GM18499 (cell line): Measurements from ENCODE around the gene SLCO4A1.
"Not testable (repeated sequence)": the region's sequence is repeated elsewhere in the genome, so short reads cannot be mapped to it uniquely, and the experiment has no call there.

Source experiments
- ATAC-seq: cut with Tn5 transposase; IDR thresholded peaks from one replicate; pipeline ENCODE4 v1.9.1; 2021; ENCODE audit warnings: moderate number of reproducible peaks; ENCODE audit not compliant: insufficient read depth, unreplicated experiment

The SLCO4A1 gene

GRCh38 chr20:62621251-62622110, 20.8 kb upstream of the SLCO4A1 start:
- no peak for ATAC-seq

DNA sequence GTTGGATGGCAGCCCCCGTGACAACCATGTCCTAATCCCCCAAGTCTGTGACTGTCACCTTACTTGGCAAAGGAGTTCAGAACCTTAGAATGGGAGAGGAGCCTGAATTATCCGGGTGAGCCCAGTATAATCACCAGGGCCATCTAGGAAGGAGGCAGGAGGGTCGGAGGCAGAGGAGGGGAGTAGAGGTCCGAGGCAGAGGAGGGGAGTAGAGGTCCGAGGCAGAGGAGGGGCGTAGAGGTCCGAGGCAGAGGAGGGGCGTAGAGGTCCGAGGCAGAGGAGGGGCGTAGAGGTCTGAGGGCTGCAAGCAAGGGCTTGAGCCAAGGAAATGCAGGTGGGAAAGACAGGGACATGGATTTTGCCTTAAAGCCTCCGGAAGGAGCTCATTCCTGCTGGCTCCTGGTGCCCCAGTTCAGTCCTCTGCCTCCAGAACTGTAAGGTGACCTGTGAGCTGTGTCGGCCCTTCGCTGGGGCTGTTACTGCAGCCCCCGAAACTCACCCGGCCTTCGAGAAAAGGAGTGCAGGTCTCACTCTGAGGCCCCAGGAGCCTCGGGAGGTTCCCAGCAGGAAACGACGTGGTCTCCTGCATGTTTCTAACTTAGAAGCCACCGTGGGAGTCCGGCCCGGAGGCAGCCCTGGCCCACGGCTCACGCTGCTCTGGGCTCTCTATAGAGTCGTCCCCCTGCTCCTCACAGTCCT, 20.0 kb upstream of the SLCO4A1 start:
- no peak for ATAC-seq

GRCh38 chr20:62622877-62623487, 19.3 kb upstream of the SLCO4A1 start:
- no peak for ATAC-seq

DNA sequence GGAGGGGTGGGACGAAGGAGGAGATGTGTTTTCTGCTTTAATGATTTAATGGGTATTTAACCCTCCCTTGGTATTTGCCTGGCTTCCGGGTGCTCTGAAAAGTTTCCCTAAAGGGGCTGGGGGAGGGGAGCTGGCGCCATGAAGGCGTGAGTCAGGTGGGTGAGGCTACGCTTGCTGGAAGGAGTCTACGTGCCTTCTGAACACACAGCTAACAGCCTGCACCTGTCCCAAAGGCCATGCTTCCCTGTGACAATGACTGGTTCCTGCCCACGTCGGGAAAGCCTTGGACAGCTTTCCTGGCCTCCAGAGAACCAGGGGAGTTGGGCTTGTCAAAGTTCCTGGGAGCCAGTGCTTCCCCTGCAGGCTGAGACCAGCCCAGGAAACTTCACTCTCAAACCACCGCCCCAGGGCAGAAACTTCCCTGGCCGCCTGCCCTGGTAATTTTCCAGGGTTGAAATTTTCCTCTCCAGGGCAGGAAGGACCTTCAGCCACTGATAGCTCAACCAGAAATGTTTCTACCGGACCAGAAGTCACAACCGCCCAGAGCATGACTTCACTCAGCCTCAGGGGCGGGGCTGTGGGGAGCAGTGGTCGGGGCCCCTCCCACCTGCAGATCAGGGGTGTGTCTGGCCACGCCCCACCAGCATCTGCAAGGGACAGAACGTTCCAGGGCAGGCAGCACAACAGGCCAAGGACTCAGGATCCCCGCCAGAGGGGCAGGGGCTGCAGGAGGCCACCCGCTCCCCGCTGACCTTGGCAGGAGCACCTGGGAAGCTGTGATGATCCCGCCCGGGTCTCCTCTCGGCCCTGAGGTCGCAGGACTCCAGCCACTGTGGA, 18.6 kb upstream of the SLCO4A1 start:
- no peak for ATAC-seq

DNA sequence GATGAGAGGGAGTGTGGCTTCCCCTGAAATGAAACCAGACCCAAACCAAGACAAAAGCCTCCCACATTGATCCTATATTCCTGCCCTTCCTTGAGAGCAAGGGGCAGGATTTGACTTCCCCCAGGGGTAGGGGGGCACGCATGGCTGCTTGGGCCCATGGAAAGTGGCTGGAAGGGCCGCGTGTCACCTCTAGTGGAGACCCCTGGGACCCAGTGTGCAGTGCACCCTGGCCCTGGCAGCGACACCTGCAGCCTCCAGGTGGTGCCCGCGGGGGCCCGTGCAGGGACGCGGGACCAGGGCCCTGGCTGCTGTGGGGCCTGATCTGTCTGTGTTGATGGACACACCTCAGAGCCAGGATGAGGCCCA, 18.0 kb upstream of the SLCO4A1 start:
- ATAC-seq, result no peak

DNA sequence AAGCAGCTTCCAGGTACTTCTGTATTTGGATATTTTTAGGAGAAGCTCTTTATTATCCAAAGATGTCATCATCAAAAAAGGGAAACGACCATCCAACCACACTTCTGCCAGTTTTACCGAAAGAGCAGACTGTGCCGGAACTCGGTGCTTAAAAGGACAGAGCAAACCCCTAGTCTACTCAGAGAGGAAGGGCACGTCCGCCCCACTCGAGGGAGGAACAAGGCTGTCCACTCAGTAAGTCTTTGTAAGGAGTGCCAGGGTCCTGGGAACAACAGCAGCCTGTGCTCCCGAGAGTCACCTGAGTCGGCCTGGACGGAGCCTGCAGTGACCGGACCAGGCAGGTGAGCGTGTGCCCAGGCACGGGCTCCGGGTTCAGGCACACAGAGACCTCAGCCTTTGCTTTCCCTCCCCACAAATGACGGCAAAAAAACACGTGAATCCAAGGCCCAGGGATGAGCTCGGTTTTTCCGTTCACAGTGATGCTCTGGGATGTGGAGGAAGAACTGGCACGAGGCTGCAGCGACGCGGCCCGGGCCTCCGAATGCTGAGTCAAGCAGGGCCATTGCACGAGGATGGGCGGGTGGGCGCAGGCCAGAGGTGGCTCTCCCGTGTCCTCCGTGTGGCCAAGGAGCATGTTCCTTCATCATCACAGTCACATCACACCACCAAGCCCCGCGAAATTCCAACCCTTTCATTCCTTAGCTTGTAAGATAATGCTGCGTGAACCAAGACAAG, 17.4 kb upstream of the SLCO4A1 start:
- ATAC-seq, result no peak

- ATAC-seq, result no peak
Measured at GRCh38 chr20:62625516-62625915, 16.8 kb upstream of the SLCO4A1 start.

GRCh38 chr20:62625921-62626547, 16.3 kb upstream of the SLCO4A1 start:
- ATAC-seq, result no peak

DNA sequence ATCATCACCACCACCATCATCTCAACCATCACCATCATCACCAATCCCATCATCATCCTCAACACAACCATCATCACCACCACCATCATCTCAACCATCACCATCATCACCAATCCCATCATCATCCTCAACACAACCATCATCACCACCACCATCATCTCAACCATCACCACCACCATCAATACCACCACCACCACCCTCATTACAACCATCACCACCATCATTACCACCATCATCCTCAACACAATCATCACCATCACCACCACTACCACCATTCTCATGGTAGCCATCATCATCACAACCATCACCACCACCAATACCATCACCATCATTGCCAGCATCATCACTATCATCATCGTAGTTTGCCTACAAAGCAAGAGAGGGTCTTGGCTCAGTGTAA, 14.9 kb upstream of the SLCO4A1 start:
- not testable (repeated sequence) for ATAC-seq

- ATAC-seq, result no peak
Measured at GRCh38 chr20:62627901-62628612, 14.2 kb upstream of the SLCO4A1 start.

- ATAC-seq, result no peak
Measured at GRCh38 chr20:62628691-62629090, 13.6 kb upstream of the SLCO4A1 start.

- no peak for ATAC-seq
Measured at GRCh38 chr20:62629864-62630470, 12.3 kb upstream of the SLCO4A1 start.

- no peak for ATAC-seq
Measured at GRCh38 chr20:62631336-62632308, 10.7 kb upstream of the SLCO4A1 start.

GRCh38 chr20:62632575-62633090, 9.7 kb upstream of the SLCO4A1 start:
- ATAC-seq, result no peak

GRCh38 chr20:62633598-62634329, 8.5 kb upstream of the SLCO4A1 start:
- no peak for ATAC-seq

DNA sequence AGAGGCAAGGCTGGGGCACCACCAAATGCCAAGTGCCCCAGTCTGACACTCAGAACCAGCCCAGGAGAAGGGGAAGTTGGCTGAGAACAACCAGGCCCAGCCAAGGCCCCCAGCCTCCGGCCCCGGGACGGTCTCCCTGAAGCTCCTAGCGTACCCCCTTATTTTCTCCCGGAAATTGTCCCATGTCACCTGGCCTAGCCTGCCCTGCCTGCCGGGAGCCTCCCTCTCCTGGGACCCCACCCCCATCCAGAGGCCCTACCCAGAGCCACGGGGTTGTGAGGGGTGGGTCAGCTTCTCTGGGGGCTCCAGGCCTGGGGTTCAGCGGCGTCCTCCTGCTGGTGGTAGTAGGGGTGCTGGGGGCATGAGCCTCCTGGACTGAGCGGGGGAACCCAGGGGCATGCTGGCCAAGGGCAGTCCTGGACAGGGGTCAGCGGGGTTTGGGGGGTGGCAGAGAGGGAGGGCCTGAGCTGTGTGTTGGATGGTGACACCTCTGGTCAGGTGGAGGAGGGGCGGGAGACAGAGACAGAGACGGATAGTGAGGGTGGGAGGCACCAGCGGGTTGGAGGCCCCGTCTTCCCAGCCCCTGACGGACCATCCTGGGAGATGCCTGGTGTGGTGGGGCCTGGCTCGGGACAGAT, 7.9 kb upstream of the SLCO4A1 start:
- ATAC-seq, result no peak
